CD14-positive monocyte (primary cell): ENCODE results near the gene PHF23. TPM values are rescaled to one million over a fixed set of nuclear protein-coding genes. Genes with fewer than 3 reads are reported as not detected.
A peak's percentile ranks its signal among the peaks of the same experiment; 100 is the strongest.

Experiments
- DNase-seq, 3 donors: peaks; one replicate each; pipeline ENCODE4 v3.0.0-alpha.2; 2011 to 2022
- H2AFZ ChIP-seq: 2 replicates; pipeline ENCODE4 v1.6.0; 2012; ENCODE audit warnings: mild to moderate bottlenecking, low read depth, low read length, inconsistent platforms; ENCODE audit not compliant: insufficient read depth, poor library complexity, severe bottlenecking
- H3K27ac ChIP-seq, 2 donors: 1 replicate in 1 of 2; 2 replicates in 1 of 2; pipeline ENCODE4 v1.5.1; 2012 to 2013; ENCODE audit warnings: low read length in 2 of 2, control low read depth in 1 of 2, inconsistent platforms in 1 of 2, low read depth in 1 of 2, mild to moderate bottlenecking in 1 of 2
- H3K27me3 ChIP-seq, 2 donors: one replicate each; pipeline versions ENCODE4 v1.6.0 to v1.6.1; 2011 to 2013; ENCODE audit warnings: low read length in 2 of 2; ENCODE audit not compliant: control insufficient read depth in 2 of 2, insufficient read depth in 2 of 2
- H3K36me3 ChIP-seq, 2 donors: replicated peaks in 1 of 2; 1 replicate in 1 of 2; 2 replicates in 1 of 2; pipeline versions ENCODE4 v1.5.1 to v1.6.1; 2012 to 2013; ENCODE audit warnings: low read length in 2 of 2, control low read depth in 1 of 2, inconsistent platforms in 1 of 2, mild to moderate bottlenecking in 1 of 2; ENCODE audit not compliant: insufficient read depth in 2 of 2, control insufficient read depth in 1 of 2
- H3K4me1 ChIP-seq, 2 donors: 1 replicate in 1 of 2; 2 replicates in 1 of 2; pipeline versions ENCODE4 v1.5.1 to v1.6.1; 2012 to 2013; ENCODE audit warnings: low read length in 2 of 2, control low read depth in 1 of 2, inconsistent platforms in 1 of 2, mild to moderate bottlenecking in 1 of 2, moderate library complexity in 1 of 2; ENCODE audit not compliant: insufficient read depth in 2 of 2, control insufficient read depth in 1 of 2
- H3K4me2 ChIP-seq: replicated peaks from 2 replicates; pipeline ENCODE3; 2012; ENCODE audit warnings: low read length, moderate library complexity, mild to moderate bottlenecking; ENCODE audit not compliant: poor library complexity, severe bottlenecking; ENCODE audit errors: extremely low read depth
- H3K4me3 ChIP-seq, 3 experiments: fragments of 200-600 bp in 1 of 3; sonication (generic) in 1 of 3; replicated peaks in 1 of 3; 1 replicate in 2 of 3; 2 replicates in 1 of 3; pipeline ENCODE4 v1.5.1; 2011 to 2013; ENCODE audit warnings: low read length in 3 of 3, mild to moderate bottlenecking in 3 of 3, control low read depth in 2 of 3, low read depth in 2 of 3, inconsistent platforms in 1 of 3, moderate library complexity in 1 of 3
- H3K79me2 ChIP-seq: 2 replicates; pipeline ENCODE4 v1.6.0; 2012; ENCODE audit warnings: mild to moderate bottlenecking, control low read depth, inconsistent platforms, low read length, moderate library complexity; ENCODE audit not compliant: insufficient read depth
- H3K9ac ChIP-seq: 2 replicates; pipeline ENCODE4 v1.6.0; 2017; ENCODE audit warnings: low read length, mild to moderate bottlenecking; ENCODE audit not compliant: insufficient read depth, poor library complexity, severe bottlenecking
- H3K9me3 ChIP-seq, 2 donors: replicated peaks in 1 of 2; 1 replicate in 1 of 2; 2 replicates in 1 of 2; pipeline versions ENCODE4 v1.5.1 to v1.6.1; 2012 to 2013; ENCODE audit warnings: low read length in 2 of 2, control low read depth in 1 of 2; ENCODE audit not compliant: control insufficient read depth in 1 of 2, insufficient read depth in 1 of 2
- H4K20me1 ChIP-seq: 2 replicates; pipeline ENCODE4 v1.6.0; 2012; ENCODE audit warnings: mild to moderate bottlenecking, low read length, control low read depth, moderate library complexity; ENCODE audit not compliant: insufficient read depth
- H3K27ac Mint-ChIP-seq, 7 donors: one replicate each; pipeline ENCODE4 v1.8.0; 2020; ENCODE audit warnings: mild to moderate bottlenecking in 7 of 7, mixed read lengths in 7 of 7, moderate library complexity in 6 of 7, inconsistent platforms in 2 of 7
- H3K27me3 Mint-ChIP-seq, 3 donors: one replicate each; pipeline ENCODE4 v1.8.0; 2021 to 2022; ENCODE audit warnings: low read depth in 3 of 3, mild to moderate bottlenecking in 3 of 3, mixed read lengths in 3 of 3, moderate library complexity in 3 of 3, inconsistent platforms in 1 of 3
- H3K36me3 Mint-ChIP-seq, 2 donors: one replicate each; pipeline ENCODE4 v1.8.0; 2020; ENCODE audit warnings: mixed read lengths in 2 of 2, inconsistent platforms in 1 of 2, mild to moderate bottlenecking in 1 of 2
- H3K4me1 Mint-ChIP-seq: one replicate; pipeline ENCODE4 v1.8.0; 2020; ENCODE audit warnings: mild to moderate bottlenecking, mixed read lengths
- H3K4me3 Mint-ChIP-seq, 2 donors: one replicate each; pipeline ENCODE4 v1.8.0; 2020; ENCODE audit warnings: mild to moderate bottlenecking in 2 of 2, mixed read lengths in 2 of 2, moderate library complexity in 1 of 2
- H3K9me3 Mint-ChIP-seq, 7 donors: one replicate each; pipeline ENCODE4 v1.8.0; 2020 to 2022; ENCODE audit warnings: mixed read lengths in 7 of 7, mild to moderate bottlenecking in 6 of 7, moderate library complexity in 6 of 7, inconsistent platforms in 2 of 7
- WGBS: methylation state at CpG from one replicate; pipeline ENCODE4 v1.1.5; 2013; ENCODE audit warnings: missing lambda C conversion rate; ENCODE audit not compliant: insufficient coverage; 5-methylcytosine and 5-hydroxymethylcytosine counted together
- intact Hi-C, 2 donors: fragments of 100-400 bp; cut with micrococcal nuclease; formaldehyde crosslinking; loops; one replicate each; pipeline versions ENCODE4 v1.15.0 to v1.15.1; 2023
- polyA plus RNA-seq, 3 donors: library from polyadenylated mRNA; depleted of rRNA in 1 of 3; unstranded in 2 of 3; stranded (reverse) in 1 of 3; fragments of 300-500 nt in 2 of 3; fragments of >200 nt in 1 of 3; fragmentation: Illumina TruSeq in 2 of 3; gene quantifications; 1 replicate in 2 of 3; 2 replicates in 1 of 3; pipeline ENCODE4 v1.2.3, GENCODE V29; 2012 to 2021
- TF ChIP-seq, protein P1 (sequence below): fragments of 200-600 bp; IDR thresholded peaks from one replicate; pipeline ENCODE4 v1.8.0; 2022; ENCODE audit warnings: antibody characterized with exemption, mild to moderate bottlenecking

Gene PHF23
- polyA plus RNA-seq, 3 donors: 12.0 to 18.0 (median 12.9) TPM

DNA sequence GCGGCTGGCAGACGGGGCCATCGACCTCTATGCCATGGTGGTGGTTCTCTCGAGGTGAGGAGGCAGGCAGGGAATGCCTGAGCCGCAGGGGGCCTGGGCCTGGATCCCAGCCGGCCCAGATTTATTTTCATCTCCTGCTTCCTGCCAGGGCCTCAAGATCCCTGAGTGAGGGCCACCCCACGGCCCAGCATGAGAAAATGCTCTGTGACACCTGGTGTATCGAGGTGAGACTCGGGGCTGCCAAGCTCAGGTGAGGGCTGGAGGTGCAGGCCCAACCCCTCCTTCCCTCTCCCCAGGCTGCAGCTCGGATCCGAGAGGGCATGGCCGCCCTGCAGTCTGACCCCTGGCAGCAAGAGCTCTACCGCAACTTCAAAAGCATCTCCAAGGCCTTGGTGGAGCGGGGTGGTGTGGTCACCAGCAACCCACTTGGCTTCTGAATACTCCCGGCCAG lies 14.6 kb downstream of the PHF23 start:
- Histone ChIP-seq H3K4me3 (no peak overlapping the region), H3K9ac (no peak overlapping the region), H3K79me2 (peaks cover 19% of the 10 kb centered on the region), H3K27ac (no peak overlapping the region), H3K36me3 (peaks cover 58 to 83% of the 10 kb centered on the region in 2 donors), H3K27me3 (no peaks in the 10 kb centered on the region), H3K4me2 (no peak overlapping the region), H3K9me3 (no peaks in the 10 kb centered on the region), H3K4me1 (peaks cover 14 to 21% of the 10 kb centered on the region in 2 donors), H2AFZ (no peak overlapping the region), H4K20me1 (peaks cover 18% of the 10 kb centered on the region)
- no peak for DNase-seq
- intact Hi-C loops: loop anchor here (5.0 kb wide), 1 partner anchor 73 kb away; no protein-coding TSS in a partner anchor
- H3K27ac Mint-ChIP-seq: peak overlapping the region in 2 of 7 donors; percentile 25 to 41
- peaks cover 72 to 83% of the 10 kb centered on the region in 2 donors for H3K36me3 Mint-ChIP-seq
- H3K27me3 Mint-ChIP-seq: peaks cover 0 to 2% (median 0%) of the 10 kb centered on the region in 3 donors
- H3K9me3 Mint-ChIP-seq: peaks cover 0 to 2% (median 0%) of the 10 kb centered on the region in 7 donors
- no peak overlapping the region for H3K4me3 Mint-ChIP-seq
- H3K4me1 Mint-ChIP-seq: peaks cover 19% of the 10 kb centered on the region
- TF ChIP-seq, protein P1, sequence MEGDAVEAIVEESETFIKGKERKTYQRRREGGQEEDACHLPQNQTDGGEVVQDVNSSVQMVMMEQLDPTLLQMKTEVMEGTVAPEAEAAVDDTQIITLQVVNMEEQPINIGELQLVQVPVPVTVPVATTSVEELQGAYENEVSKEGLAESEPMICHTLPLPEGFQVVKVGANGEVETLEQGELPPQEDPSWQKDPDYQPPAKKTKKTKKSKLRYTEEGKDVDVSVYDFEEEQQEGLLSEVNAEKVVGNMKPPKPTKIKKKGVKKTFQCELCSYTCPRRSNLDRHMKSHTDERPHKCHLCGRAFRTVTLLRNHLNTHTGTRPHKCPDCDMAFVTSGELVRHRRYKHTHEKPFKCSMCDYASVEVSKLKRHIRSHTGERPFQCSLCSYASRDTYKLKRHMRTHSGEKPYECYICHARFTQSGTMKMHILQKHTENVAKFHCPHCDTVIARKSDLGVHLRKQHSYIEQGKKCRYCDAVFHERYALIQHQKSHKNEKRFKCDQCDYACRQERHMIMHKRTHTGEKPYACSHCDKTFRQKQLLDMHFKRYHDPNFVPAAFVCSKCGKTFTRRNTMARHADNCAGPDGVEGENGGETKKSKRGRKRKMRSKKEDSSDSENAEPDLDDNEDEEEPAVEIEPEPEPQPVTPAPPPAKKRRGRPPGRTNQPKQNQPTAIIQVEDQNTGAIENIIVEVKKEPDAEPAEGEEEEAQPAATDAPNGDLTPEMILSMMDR: no peak
- 98% methylated on average over 12 of the region's 15 CpGs for WGBS

DNA sequence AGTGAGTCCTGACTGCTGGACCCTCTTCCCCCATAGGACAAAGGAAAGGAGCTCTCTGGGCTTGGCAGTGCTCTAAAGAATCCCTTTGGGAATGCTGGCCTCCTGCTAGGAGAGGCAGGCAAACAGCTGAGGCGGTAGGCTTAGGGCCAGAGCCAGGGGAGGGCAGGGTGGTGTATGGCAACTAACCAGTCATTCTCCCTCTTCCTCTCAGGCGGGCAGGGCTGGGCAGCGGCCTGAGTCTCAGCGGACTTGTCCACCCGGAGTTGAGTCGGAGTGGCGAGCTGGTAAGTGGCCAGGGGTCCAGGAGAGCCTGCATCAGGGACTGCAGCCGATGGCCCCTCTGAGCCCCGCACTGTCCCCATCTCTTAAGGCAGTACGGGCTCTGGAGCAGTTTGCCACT lies 15.1 kb downstream of the PHF23 start:
- Histone ChIP-seq H3K4me2 (no peak overlapping the region), H3K27me3 (no peaks in the 10 kb centered on the region), H3K4me1 (peaks cover 19 to 27% of the 10 kb centered on the region in 2 donors), H3K4me3 (no peak overlapping the region), H3K27ac (no peak overlapping the region), H3K36me3 (peaks cover 52 to 78% of the 10 kb centered on the region in 2 donors), H4K20me1 (peaks cover 18% of the 10 kb centered on the region), H3K9ac (no peak overlapping the region), H2AFZ (no peak overlapping the region), H3K79me2 (peaks cover 21% of the 10 kb centered on the region), H3K9me3 (no peaks in the 10 kb centered on the region)
- H3K27me3 Mint-ChIP-seq: peaks cover 0 to 2% (median 2%) of the 10 kb centered on the region in 3 donors
- peak overlapping the region in 1 of 7 donors; percentile 46 for H3K27ac Mint-ChIP-seq
- peaks cover 25% of the 10 kb centered on the region for H3K4me1 Mint-ChIP-seq
- no peak for DNase-seq
- H3K36me3 Mint-ChIP-seq: peaks cover 66 to 78% of the 10 kb centered on the region in 2 donors
- 96% methylated on average over 8 of the region's 10 CpGs for WGBS
- peaks cover 0 to 2% (median 0%) of the 10 kb centered on the region in 7 donors for H3K9me3 Mint-ChIP-seq
- TF ChIP-seq, protein P1: no peak
- H3K4me3 Mint-ChIP-seq: no peak overlapping the region
- intact Hi-C loops: loop anchor here (5.0 kb wide), 1 partner anchor 73 kb away; no protein-coding TSS in a partner anchor
